HEK293T (cell line): ENCODE data around the gene OR10A6.

ENCODE experiments used
- L3MBTL2 ChIP-seq: fragments of 450-650 bp; conservative IDR thresholded peaks from 2 replicates; pipeline ENCODE4 v1.6.1; 2016; ENCODE audit warnings: mild to moderate bottlenecking
- SUZ12 ChIP-seq: fragments of 450-650 bp; IDR thresholded peaks from 2 replicates; pipeline ENCODE4 v1.6.1; 2016; ENCODE audit warnings: mild to moderate bottlenecking

GRCh38 chr11:7977232-7977917, 46.3 kb upstream of the OR10A6 start:
- no peak for TF ChIP-seq L3MBTL2
- TF ChIP-seq SUZ12 = no peak
